ENCODE data around the gene NUPR1.

The NUPR1 gene

DNA sequence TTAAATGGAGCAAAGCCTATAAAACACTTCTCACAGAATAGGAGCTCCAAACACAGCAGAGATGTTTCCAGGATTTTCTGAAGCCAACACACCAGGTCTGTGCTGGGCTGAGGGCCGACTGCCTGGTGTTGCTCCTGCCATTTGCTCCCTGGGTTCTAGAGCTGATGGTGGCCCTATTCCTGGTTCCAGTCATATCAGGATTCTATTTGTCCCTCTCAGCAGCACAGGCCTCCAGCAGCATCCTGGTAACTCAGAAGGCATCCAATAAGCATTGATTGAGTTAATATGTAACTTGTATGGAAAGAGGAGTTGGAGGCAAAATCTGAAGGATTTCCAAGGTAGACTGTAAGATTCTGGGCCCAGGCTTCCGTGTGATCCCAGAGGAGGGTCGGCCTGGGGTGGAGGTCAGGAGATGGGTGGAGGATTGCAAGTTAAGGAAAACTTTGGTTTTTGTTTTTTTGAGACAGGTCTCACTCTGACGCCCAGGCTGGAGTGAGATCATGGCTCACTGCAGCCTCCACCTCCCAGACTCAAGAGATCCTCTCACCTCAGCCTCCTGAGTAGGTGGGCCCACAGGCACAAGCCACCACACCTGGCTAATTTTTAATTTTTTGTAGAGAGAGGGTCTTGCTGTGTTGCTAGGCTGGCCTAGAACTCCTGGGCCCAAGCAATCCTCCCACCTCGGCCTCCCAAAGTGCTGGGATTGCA lies 5.7 kb downstream of the NUPR1 start:
- Histone ChIP-seq H3F3A (ENCODE audit: low read depth) (no peaks in the 10 kb centered on the region), H3K9me2 (replicated peaks; ENCODE audit: low read depth, low read length) (no peaks in the 10 kb centered on the region), H2AFZ (ENCODE audit: low read length) (no peak overlapping the region), H3K9me3 (ENCODE audit: insufficient read depth, low read depth, low read length) (no peaks in the 10 kb centered on the region), H3K36me3 (ENCODE audit: insufficient read depth, low read length) (no peaks in the 10 kb centered on the region), H3K27me3 (ENCODE audit: insufficient read depth, low read length, poor library complexity, severe bottlenecking) (no peaks in the 10 kb centered on the region), H3K79me2 (ENCODE audit: insufficient read depth, low read length) (no peaks in the 10 kb centered on the region), H3K4me1 (ENCODE audit: insufficient read depth, low read length, poor library complexity, severe bottlenecking) (no peaks in the 10 kb centered on the region), H3K4me2 (ENCODE audit: low read depth, low read length, poor library complexity, severe bottlenecking) (no peak overlapping the region), H4K20me1 (ENCODE audit: insufficient read depth, low read length, poor library complexity, severe bottlenecking) (no peaks in the 10 kb centered on the region), H3K9ac (ENCODE audit: low read depth, low read length, poor library complexity, severe bottlenecking) (no peak overlapping the region), H3K4me3 (ENCODE audit: low read length, poor library complexity, severe bottlenecking) (no peak overlapping the region)
- TF ChIP-seq, protein P1, sequence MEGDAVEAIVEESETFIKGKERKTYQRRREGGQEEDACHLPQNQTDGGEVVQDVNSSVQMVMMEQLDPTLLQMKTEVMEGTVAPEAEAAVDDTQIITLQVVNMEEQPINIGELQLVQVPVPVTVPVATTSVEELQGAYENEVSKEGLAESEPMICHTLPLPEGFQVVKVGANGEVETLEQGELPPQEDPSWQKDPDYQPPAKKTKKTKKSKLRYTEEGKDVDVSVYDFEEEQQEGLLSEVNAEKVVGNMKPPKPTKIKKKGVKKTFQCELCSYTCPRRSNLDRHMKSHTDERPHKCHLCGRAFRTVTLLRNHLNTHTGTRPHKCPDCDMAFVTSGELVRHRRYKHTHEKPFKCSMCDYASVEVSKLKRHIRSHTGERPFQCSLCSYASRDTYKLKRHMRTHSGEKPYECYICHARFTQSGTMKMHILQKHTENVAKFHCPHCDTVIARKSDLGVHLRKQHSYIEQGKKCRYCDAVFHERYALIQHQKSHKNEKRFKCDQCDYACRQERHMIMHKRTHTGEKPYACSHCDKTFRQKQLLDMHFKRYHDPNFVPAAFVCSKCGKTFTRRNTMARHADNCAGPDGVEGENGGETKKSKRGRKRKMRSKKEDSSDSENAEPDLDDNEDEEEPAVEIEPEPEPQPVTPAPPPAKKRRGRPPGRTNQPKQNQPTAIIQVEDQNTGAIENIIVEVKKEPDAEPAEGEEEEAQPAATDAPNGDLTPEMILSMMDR (conservative IDR thresholded peaks at IDR 0.05; ENCODE audit: low read length), result no peak
- no peak for TF ChIP-seq EZH2phosphoT487 (IDR thresholded peaks at IDR 0.05; ENCODE audit: borderline replicate concordance)

DNA sequence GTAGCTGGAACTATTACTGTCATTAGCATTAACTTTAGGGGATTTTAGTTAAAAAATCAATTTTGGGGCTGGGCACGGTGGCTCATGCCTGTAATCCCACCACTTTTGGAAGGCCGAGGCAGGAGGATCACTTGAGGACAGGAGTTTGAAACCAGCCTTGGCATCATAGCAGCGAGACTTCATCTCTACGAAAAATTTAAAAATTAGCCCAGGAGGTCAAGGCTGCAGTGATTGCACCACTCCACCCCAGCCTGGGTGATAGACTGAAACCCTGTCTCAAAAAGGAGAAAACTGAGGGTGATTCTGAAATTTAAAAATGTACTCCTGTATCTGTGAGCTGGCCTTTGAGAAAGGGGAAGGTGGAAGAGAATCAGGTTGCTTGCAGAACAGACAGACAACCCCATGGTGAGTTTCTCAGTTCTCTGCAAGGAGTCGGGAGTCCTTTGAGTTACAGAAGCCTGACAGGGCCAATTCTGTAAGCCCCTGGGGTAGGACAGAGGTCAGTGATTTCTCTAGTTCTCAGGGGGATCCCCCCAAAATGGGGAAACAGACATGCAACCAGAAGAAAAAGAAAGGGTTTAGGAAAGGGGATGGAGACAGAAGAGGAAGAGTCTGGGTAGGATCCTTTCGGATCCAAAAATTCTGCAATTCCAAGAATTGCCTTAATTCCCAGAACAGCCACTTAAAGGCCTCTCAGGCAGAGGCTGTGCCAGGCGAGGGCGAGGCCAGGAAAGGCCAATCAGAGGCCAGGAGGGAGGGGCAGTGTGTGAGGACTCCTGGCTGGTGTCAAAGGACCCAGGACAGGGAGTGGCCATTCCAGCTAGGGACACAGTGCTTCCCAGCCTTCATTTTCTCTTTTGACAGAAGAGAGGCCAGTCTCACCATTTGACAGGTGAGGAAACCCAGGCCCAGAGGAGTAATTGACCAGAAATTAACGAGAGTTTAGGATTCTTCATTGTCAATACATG lies 6.7 kb downstream of the NUPR1 start:
- Histone ChIP-seq H4K20me1 (ENCODE audit: insufficient read depth, low read length, poor library complexity, severe bottlenecking) (no peaks in the 10 kb centered on the region), H3K36me3 (ENCODE audit: insufficient read depth, low read length) (no peaks in the 10 kb centered on the region), H3K4me1 (ENCODE audit: insufficient read depth, low read length, poor library complexity, severe bottlenecking) (no peaks in the 10 kb centered on the region), H3K4me3 (ENCODE audit: low read length, poor library complexity, severe bottlenecking) (no peak overlapping the region), H3K79me2 (ENCODE audit: insufficient read depth, low read length) (no peaks in the 10 kb centered on the region), H3K9ac (ENCODE audit: low read depth, low read length, poor library complexity, severe bottlenecking) (no peak overlapping the region), H3K9me2 (replicated peaks; ENCODE audit: low read depth, low read length) (no peaks in the 10 kb centered on the region), H2AFZ (ENCODE audit: low read length) (no peak overlapping the region), H3K9me3 (ENCODE audit: insufficient read depth, low read depth, low read length) (no peaks in the 10 kb centered on the region), H3K27me3 (ENCODE audit: insufficient read depth, low read length, poor library complexity, severe bottlenecking) (no peaks in the 10 kb centered on the region), H3F3A (ENCODE audit: low read depth) (no peaks in the 10 kb centered on the region), H3K4me2 (ENCODE audit: low read depth, low read length, poor library complexity, severe bottlenecking) (no peak overlapping the region)
- no peak for TF ChIP-seq EZH2phosphoT487 (IDR thresholded peaks at IDR 0.05; ENCODE audit: borderline replicate concordance)
- TF ChIP-seq, protein P1 (conservative IDR thresholded peaks at IDR 0.05; ENCODE audit: low read length), result no peak

DNA sequence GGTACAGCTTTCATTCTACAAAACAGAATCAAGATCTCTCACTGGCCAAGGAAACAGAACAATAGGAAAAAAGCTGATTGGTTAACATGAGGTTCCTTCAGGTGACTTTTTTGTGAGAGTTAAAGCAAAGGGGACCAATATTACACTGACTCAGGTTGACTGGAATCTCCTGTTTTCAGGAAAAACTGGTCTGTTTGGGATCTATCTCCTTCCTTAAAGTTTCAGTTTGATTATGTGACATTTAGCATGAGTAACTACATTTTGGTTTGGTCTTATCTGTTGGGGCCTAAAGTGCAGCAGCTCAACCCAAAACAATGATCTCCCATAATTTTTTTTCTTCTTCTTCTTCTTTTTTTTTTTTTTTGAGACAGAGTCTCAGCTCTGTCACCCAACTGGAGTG lies 9.7 kb downstream of the NUPR1 start:
- TF ChIP-seq EZH2phosphoT487 (IDR thresholded peaks at IDR 0.05; ENCODE audit: borderline replicate concordance), result no peak
- TF ChIP-seq, protein P1 (conservative IDR thresholded peaks at IDR 0.05; ENCODE audit: low read length), result no peak
- no peaks in the 10 kb centered on the region for H3F3A ChIP-seq (ENCODE audit: low read depth)
- no peak overlapping the region for H3K4me2 ChIP-seq (ENCODE audit: low read depth, low read length, poor library complexity, severe bottlenecking)
- H3K36me3 ChIP-seq (ENCODE audit: insufficient read depth, low read length), result no peaks in the 10 kb centered on the region
- no peak overlapping the region for H3K4me3 ChIP-seq (ENCODE audit: low read length, poor library complexity, severe bottlenecking)
- no peaks in the 10 kb centered on the region for H3K27me3 ChIP-seq (ENCODE audit: insufficient read depth, low read length, poor library complexity, severe bottlenecking)
- no peaks in the 10 kb centered on the region for H4K20me1 ChIP-seq (ENCODE audit: insufficient read depth, low read length, poor library complexity, severe bottlenecking)
- H2AFZ ChIP-seq (ENCODE audit: low read length), result no peak overlapping the region
- H3K9ac ChIP-seq (ENCODE audit: low read depth, low read length, poor library complexity, severe bottlenecking), result no peak overlapping the region
- H3K4me1 ChIP-seq (ENCODE audit: insufficient read depth, low read length, poor library complexity, severe bottlenecking), result no peaks in the 10 kb centered on the region
- no peaks in the 10 kb centered on the region for H3K9me2 ChIP-seq (replicated peaks; ENCODE audit: low read depth, low read length)
- no peaks in the 10 kb centered on the region for H3K79me2 ChIP-seq (ENCODE audit: insufficient read depth, low read length)
- no peaks in the 10 kb centered on the region for H3K9me3 ChIP-seq (ENCODE audit: insufficient read depth, low read depth, low read length)

All from Loucy (cell line).